HCT116 (cell line): ENCODE data around the gene GATAD2B. TPM values are rescaled to one million over a fixed set of nuclear protein-coding genes. Genes with fewer than 3 reads are reported as not detected.

ENCODE experiments used
- ATAC-seq: fragments of 200-7000 bp; cut with Tn5 transposase; 2 replicates; pipeline ENCODE4 v1.9.1; 2020; ENCODE audit warnings: mild to moderate bottlenecking, moderate library complexity
- BruUV-seq: library from RNA; stranded (reverse); fragments of 400-500 nt; replicated peaks from 2 replicates; lab custom pipeline; 2021; lab: Mats Ljungman, UMichigan
- CTCF ChIA-PET: fragments of 300-600 bp; sonication (Branson Sonifier 250); formaldehyde crosslinking; loops from one replicate; lab custom pipeline; 2021; ENCODE audit warnings: antibody characterized with exemption; lab: Charles Lee
- POLR2A ChIA-PET: fragments of 300-600, 350-600 bp; sonication (Branson Sonifier 250); formaldehyde crosslinking; loops from one replicate; lab custom pipeline; 2021; ENCODE audit warnings: antibody characterized with exemption; lab: Charles Lee
- RAD21 ChIA-PET, 2 experiments: fragments of 300-600 bp; sonication (Branson Sonifier 250); formaldehyde crosslinking; loops; one replicate each; lab custom pipeline; 2023; ENCODE audit warnings: low total read pairs in 2 of 2; ENCODE audit not compliant: uncharacterized antibody in 2 of 2, unreplicated experiment in 2 of 2, low non-redundant PET in 1 of 2; lab: Charles Lee
- DNase-seq: peaks from one replicate; pipeline ENCODE4 v3.0.0-alpha.2; 2010; ENCODE audit warnings: low read depth, low spot score
- H2AFZ ChIP-seq: fragments of 200-600 bp; shearing (Covaris generic), sonication (generic); 2 replicates; pipeline ENCODE4 v1.6.1; 2017; ENCODE audit warnings: low read depth, mixed run types, mixed read lengths, antibody characterized with exemption, low read length; ENCODE audit not compliant: poor library complexity, severe bottlenecking
- H3K27ac ChIP-seq: 2 replicates; pipeline ENCODE4 v1.5.1; 2012; ENCODE audit warnings: low read depth, low read length
- H3K27me3 ChIP-seq: fragments of 200-600 bp; sonication (generic); 2 replicates; pipeline ENCODE4 v1.6.1; 2016; ENCODE audit warnings: mixed run types, low read length, mixed read lengths; ENCODE audit not compliant: insufficient read depth
- H3K36me3 ChIP-seq, 2 experiments: fragments of 200-500 bp in 1 of 2; fragments of 200-600 bp in 1 of 2; sonication (Bioruptor generic) in 1 of 2; sonication (generic) in 1 of 2; 2 replicates each; pipeline versions ENCODE4 v1.5.1 to v1.6.1; 2014 to 2016; ENCODE audit warnings: low read length in 2 of 2, inconsistent platforms in 1 of 2, mixed read lengths in 1 of 2, mixed run types in 1 of 2; ENCODE audit not compliant: insufficient read depth in 2 of 2, control insufficient read depth in 1 of 2
- H3K4me1 ChIP-seq, 2 experiments: fragments of 200-600 bp in 1 of 2; sonication (generic) in 1 of 2; 2 replicates each; pipeline versions ENCODE4 v1.5.1 to v1.6.1; 2012 to 2017; ENCODE audit warnings: low read length in 2 of 2, inconsistent platforms in 1 of 2, mild to moderate bottlenecking in 1 of 2, mixed read lengths in 1 of 2, mixed run types in 1 of 2, moderate library complexity in 1 of 2; ENCODE audit not compliant: insufficient read depth in 2 of 2, control insufficient read depth in 1 of 2
- H3K4me2 ChIP-seq: fragments of 200-600 bp; sonication (generic); 2 replicates; pipeline ENCODE4 v1.6.1; 2017; ENCODE audit warnings: mixed run types, low read length, mixed read lengths
- H3K4me3 ChIP-seq, 2 experiments: fragments of 200-600 bp in 1 of 2; sonication (generic) in 1 of 2; replicated peaks in 1 of 2; 2 replicates each; pipeline ENCODE4 v1.5.1; 2011 to 2016; ENCODE audit warnings: low read length in 2 of 2, control low read depth in 1 of 2, low read depth in 1 of 2, mild to moderate bottlenecking in 1 of 2, mixed read lengths in 1 of 2, mixed run types in 1 of 2
- H3K79me2 ChIP-seq: fragments of 200-600 bp; sonication (generic); 2 replicates; pipeline ENCODE4 v1.6.1; 2017; ENCODE audit warnings: mild to moderate bottlenecking, mixed run types, low read length, moderate library complexity, mixed read lengths; ENCODE audit not compliant: insufficient read depth
- H3K9ac ChIP-seq: fragments of 200-600 bp; sonication (generic); 2 replicates; pipeline ENCODE4 v1.6.1; 2016; ENCODE audit warnings: low read length, mixed read lengths
- H3K9me2 ChIP-seq: fragments of 200-600 bp; sonication (generic), shearing (Covaris generic); 2 replicates; pipeline ENCODE4 v1.6.1; 2017; ENCODE audit warnings: mixed run types, mild to moderate bottlenecking, moderate library complexity; ENCODE audit not compliant: insufficient read depth
- H3K9me3 ChIP-seq, 2 experiments: fragments of 200-500 bp in 1 of 2; fragments of 200-600 bp in 1 of 2; sonication (Bioruptor generic) in 1 of 2; sonication (generic) in 1 of 2; 2 replicates each; pipeline ENCODE4 v1.6.1; 2014 to 2017; ENCODE audit warnings: low read length in 2 of 2, mixed read lengths in 2 of 2, inconsistent platforms in 1 of 2, low read depth in 1 of 2, mild to moderate bottlenecking in 1 of 2, mixed run types in 1 of 2, moderate library complexity in 1 of 2; ENCODE audit not compliant: control insufficient read depth in 1 of 2, insufficient read depth in 1 of 2
- H4K20me1 ChIP-seq: fragments of 200-600 bp; sonication (generic), shearing (Covaris generic); 2 replicates; pipeline ENCODE4 v1.6.1; 2017; ENCODE audit warnings: mixed run types, mild to moderate bottlenecking, moderate library complexity; ENCODE audit not compliant: insufficient read depth
- ATF3 ChIP-seq: IDR thresholded peaks from 2 replicates; pipeline ENCODE4 v1.6.1; 2012
- CBX3 ChIP-seq: IDR thresholded peaks from 2 replicates; pipeline ENCODE4 v1.6.1; 2012; ENCODE audit warnings: low read depth
- CEBPB ChIP-seq: IDR thresholded peaks from 2 replicates; pipeline ENCODE4 v1.6.1; 2012; ENCODE audit warnings: low read depth
- EZH2phosphoT487 ChIP-seq: fragments of 200-600 bp; IDR thresholded peaks from 2 replicates; pipeline ENCODE4 v1.6.1; 2018; ENCODE audit warnings: antibody characterized with exemption, borderline replicate concordance
- RAD21 ChIP-seq: IDR thresholded peaks from 2 replicates; pipeline ENCODE4 v1.6.1; 2012; ENCODE audit warnings: low read depth, mild to moderate bottlenecking
- SIN3A ChIP-seq: IDR thresholded peaks from 2 replicates; pipeline ENCODE4 v1.6.1; 2012; ENCODE audit warnings: low read depth
- SP1 ChIP-seq: IDR thresholded peaks from 2 replicates; pipeline ENCODE4 v1.6.1; 2012; ENCODE audit warnings: low read depth
- SRF ChIP-seq: IDR thresholded peaks from 2 replicates; pipeline ENCODE4 v1.6.1; 2012; ENCODE audit warnings: low read depth
- TCF7L2 ChIP-seq: IDR thresholded peaks from 2 replicates; pipeline ENCODE4 v1.7.0; 2011; ENCODE audit warnings: borderline replicate concordance, inconsistent platforms; ENCODE audit not compliant: insufficient read depth, insufficient read length; ENCODE audit errors: extremely low read depth
- YY1 ChIP-seq: IDR thresholded peaks from 2 replicates; pipeline ENCODE4 v1.6.1; 2011; ENCODE audit warnings: low read length, low read depth, moderate library complexity, mild to moderate bottlenecking; ENCODE audit not compliant: insufficient replicate concordance; ENCODE audit errors: extremely low read depth
- intact Hi-C: fragments of 100-400 bp; cut with micrococcal nuclease; formaldehyde crosslinking; loops from 2 replicates; pipeline ENCODE4 v1.10.0; 2022
- total RNA-seq: library from RNA; stranded (reverse); gene quantifications from one replicate; pipeline ENCODE4 v1.2.1, GENCODE V29; 2021; ENCODE audit not compliant: unreplicated experiment

The GATAD2B gene
- total RNA-seq, 1 experiment from 2014 or later = 50.2 TPM

GRCh38 chr1:153832293-153832692 is 90.5 kb downstream of the GATAD2B start (continued):
- no peak for TF ChIP-seq SIN3A
- no peak for TF ChIP-seq SP1
- TF ChIP-seq EZH2phosphoT487 = no peak

GRCh38 chr1:153831026-153831425 is 91.7 kb downstream of the GATAD2B start:
- Histone ChIP-seq H3K27ac (no peak overlapping the region), H3K4me1 (no peaks in the 10 kb centered on the region), H3K4me3 (no peak overlapping the region), H3K9ac (no peak overlapping the region), H3K4me2 (no peak overlapping the region), H3K9me3 (no peaks in the 10 kb centered on the region), H3K36me3 (peaks cover 0 to 14% of the 10 kb centered on the region in 2 experiments; a peak in 3 of 4 replicates), H2AFZ (no peak overlapping the region), H3K9me2 (no peaks in the 10 kb centered on the region), H4K20me1 (no peaks in the 10 kb centered on the region), H3K79me2 (peaks cover 15% of the 10 kb centered on the region; the same call in 1 of the 2 replicates), H3K27me3 (no peaks in the 10 kb centered on the region)
- ChIA-PET RAD21 (no interaction called here), POLR2A (no interaction called here), CTCF (no interaction called here)
- no TSS peak for BruUV-seq
- ATAC-seq (no peak), DNase-seq (no peak)
- intact Hi-C loops = no loop called here
- no peak for TF ChIP-seq ATF3
- no peak for TF ChIP-seq YY1
- TF ChIP-seq RAD21 = no peak
- TF ChIP-seq CBX3 = no peak
- no peak for TF ChIP-seq SRF
- TF ChIP-seq TCF7L2 = no peak
- TF ChIP-seq EZH2phosphoT487 = no peak
- no peak for TF ChIP-seq CEBPB
- TF ChIP-seq SP1 = no peak
